HepG2 (cell line): ENCODE measurements around the gene RSBN1L.

Experiments used
- DPF2 ChIP-seq: sonication (generic); formaldehyde crosslinking; IDR thresholded peaks from 2 replicates; pipeline ENCODE4 v1.4.0; 2020; ENCODE audit warnings: mild to moderate bottlenecking, low read depth, missing genetic modification reagents, borderline replicate concordance
- EZH2 ChIP-seq: conservative IDR thresholded peaks from 2 replicates; pipeline ENCODE4 v1.6.1; 2012; ENCODE audit warnings: mild to moderate bottlenecking, low read depth, low read length, moderate library complexity
- KAT8 ChIP-seq: IDR thresholded peaks from 2 replicates; pipeline ENCODE4 v1.6.1; 2016; ENCODE audit warnings: missing genetic modification reagents, missing compliant biosample characterization
- RFX3 ChIP-seq: IDR thresholded peaks from 2 replicates; pipeline ENCODE4 v1.6.1; 2016; ENCODE audit warnings: missing biosample characterization, missing genetic modification reagents
- SIN3A ChIP-seq: IDR thresholded peaks from 2 replicates; pipeline ENCODE4 v1.6.1; 2011; ENCODE audit warnings: low read depth, mild to moderate bottlenecking, control low read depth, low read length, borderline replicate concordance
- SIN3B ChIP-seq: fragments of 150-350 bp; IDR thresholded peaks from 2 replicates; pipeline ENCODE4 v1.6.1; 2014; ENCODE audit warnings: low read length
- SMAD1 ChIP-seq: sonication (generic); formaldehyde crosslinking; IDR thresholded peaks from 2 replicates; pipeline ENCODE4 v1.4.0; 2020; ENCODE audit warnings: missing genetic modification reagents, low read depth, mild to moderate bottlenecking, borderline replicate concordance
- TAF1 ChIP-seq: sonication (generic); formaldehyde crosslinking; IDR thresholded peaks from 2 replicates; pipeline ENCODE4 v1.4.0; 2020; ENCODE audit warnings: missing genetic modification reagents
- ZBTB20 ChIP-seq: sonication (generic); formaldehyde crosslinking; IDR thresholded peaks from 2 replicates; pipeline ENCODE4 v1.8.1; 2023; ENCODE audit warnings: missing genetic modification reagents, low read depth, mild to moderate bottlenecking, borderline replicate concordance
- ZNF841 ChIP-seq: sonication (generic); formaldehyde crosslinking; IDR thresholded peaks from 2 replicates; pipeline ENCODE4 v1.8.1; 2023; ENCODE audit warnings: missing genetic modification reagents, borderline replicate concordance
- TF ChIP-seq, protein P1 (sequence below): sonication (generic); formaldehyde crosslinking; IDR thresholded peaks from 2 replicates; pipeline ENCODE4 v1.4.0; 2020; ENCODE audit warnings: missing genetic modification reagents
- TF ChIP-seq, protein P2 (sequence below): sonication (generic); formaldehyde crosslinking; IDR thresholded peaks from 2 replicates; pipeline ENCODE4 v1.5.0; 2020; ENCODE audit warnings: mild to moderate bottlenecking, missing genetic modification reagents, moderate library complexity
- TF ChIP-seq, protein P3 (sequence below): sonication (generic); formaldehyde crosslinking; IDR thresholded peaks from 2 replicates; pipeline ENCODE4 v1.8.0; 2022; ENCODE audit warnings: missing genetic modification reagents, mild to moderate bottlenecking, moderate library complexity, borderline replicate concordance

DNA sequence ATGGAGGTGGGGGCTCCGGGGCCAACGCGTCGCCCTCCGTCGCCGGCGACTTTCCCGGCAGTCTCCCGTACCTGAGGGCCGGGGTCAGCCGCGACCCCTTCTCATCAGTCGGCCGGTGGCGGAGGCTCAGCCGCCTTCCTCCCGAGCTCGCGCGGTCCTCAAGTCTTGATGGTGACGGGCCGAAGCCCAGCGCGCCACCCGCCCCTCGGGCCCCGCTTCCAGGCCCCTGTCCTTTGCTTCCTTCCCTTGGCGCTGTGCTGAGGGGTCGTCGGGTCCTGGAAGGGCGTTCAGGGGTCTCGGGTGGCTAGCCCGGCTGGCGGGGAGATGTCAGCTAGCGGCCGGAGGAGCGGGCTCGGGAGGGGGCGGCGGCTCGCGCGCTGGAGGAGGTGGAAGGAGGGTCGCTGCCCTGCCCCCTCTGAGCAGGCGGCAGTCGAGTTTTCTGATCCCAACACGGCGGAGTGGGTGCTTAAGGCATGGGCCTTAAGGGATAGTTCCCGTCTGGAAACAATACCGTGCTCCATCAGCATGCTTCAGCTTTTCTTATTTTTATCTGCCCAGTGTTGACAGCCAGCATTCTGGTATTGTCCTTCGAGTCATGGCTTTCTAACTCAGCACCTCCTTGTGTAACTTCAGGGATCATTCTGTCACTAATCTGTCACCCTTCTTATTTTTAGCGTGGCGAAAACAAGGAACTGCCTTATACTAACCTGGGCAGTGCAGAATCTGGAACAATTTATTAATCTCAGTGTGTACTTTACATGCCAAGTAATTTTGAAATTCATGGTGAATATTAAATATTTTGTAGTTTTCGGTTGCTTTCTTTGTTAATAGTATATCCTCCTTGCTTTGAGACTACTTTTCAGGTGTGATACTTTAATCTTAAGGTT lies 103.1 kb downstream of the RSBN1L start:
- TF ChIP-seq, protein P1, sequence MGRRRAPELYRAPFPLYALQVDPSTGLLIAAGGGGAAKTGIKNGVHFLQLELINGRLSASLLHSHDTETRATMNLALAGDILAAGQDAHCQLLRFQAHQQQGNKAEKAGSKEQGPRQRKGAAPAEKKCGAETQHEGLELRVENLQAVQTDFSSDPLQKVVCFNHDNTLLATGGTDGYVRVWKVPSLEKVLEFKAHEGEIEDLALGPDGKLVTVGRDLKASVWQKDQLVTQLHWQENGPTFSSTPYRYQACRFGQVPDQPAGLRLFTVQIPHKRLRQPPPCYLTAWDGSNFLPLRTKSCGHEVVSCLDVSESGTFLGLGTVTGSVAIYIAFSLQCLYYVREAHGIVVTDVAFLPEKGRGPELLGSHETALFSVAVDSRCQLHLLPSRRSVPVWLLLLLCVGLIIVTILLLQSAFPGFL, result no peak
- TF ChIP-seq RFX3, result no peak
- TF ChIP-seq EZH2, result no peak
- no peak for TF ChIP-seq ZNF841
- TF ChIP-seq ZBTB20 (CRISPR knock-in tag), result no peak
- TF ChIP-seq SMAD1 (CRISPR knock-in tag), result no peak
- no peak; the same call in 1 of the 2 replicates for TF ChIP-seq SIN3A
- no peak for TF ChIP-seq DPF2 (CRISPR knock-in tag)
- TF ChIP-seq, protein P2, sequence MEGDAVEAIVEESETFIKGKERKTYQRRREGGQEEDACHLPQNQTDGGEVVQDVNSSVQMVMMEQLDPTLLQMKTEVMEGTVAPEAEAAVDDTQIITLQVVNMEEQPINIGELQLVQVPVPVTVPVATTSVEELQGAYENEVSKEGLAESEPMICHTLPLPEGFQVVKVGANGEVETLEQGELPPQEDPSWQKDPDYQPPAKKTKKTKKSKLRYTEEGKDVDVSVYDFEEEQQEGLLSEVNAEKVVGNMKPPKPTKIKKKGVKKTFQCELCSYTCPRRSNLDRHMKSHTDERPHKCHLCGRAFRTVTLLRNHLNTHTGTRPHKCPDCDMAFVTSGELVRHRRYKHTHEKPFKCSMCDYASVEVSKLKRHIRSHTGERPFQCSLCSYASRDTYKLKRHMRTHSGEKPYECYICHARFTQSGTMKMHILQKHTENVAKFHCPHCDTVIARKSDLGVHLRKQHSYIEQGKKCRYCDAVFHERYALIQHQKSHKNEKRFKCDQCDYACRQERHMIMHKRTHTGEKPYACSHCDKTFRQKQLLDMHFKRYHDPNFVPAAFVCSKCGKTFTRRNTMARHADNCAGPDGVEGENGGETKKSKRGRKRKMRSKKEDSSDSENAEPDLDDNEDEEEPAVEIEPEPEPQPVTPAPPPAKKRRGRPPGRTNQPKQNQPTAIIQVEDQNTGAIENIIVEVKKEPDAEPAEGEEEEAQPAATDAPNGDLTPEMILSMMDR (CRISPR knock-in tag), result no peak
- TF ChIP-seq, protein P3, sequence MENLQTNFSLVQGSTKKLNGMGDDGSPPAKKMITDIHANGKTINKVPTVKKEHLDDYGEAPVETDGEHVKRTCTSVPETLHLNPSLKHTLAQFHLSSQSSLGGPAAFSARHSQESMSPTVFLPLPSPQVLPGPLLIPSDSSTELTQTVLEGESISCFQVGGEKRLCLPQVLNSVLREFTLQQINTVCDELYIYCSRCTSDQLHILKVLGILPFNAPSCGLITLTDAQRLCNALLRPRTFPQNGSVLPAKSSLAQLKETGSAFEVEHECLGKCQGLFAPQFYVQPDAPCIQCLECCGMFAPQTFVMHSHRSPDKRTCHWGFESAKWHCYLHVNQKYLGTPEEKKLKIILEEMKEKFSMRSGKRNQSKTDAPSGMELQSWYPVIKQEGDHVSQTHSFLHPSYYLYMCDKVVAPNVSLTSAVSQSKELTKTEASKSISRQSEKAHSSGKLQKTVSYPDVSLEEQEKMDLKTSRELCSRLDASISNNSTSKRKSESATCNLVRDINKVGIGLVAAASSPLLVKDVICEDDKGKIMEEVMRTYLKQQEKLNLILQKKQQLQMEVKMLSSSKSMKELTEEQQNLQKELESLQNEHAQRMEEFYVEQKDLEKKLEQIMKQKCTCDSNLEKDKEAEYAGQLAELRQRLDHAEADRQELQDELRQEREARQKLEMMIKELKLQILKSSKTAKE (CRISPR knock-in tag), result no peak
- TF ChIP-seq KAT8 (CRISPR knock-in tag), result no peak
- TF ChIP-seq TAF1 (CRISPR knock-in tag), result peak; percentile 22; the same call in 1 of the 2 replicates
- no peak for TF ChIP-seq SIN3B
